ENCODE measurements around the gene RAB6B. TPM values are rescaled to one million over a fixed set of nuclear protein-coding genes. Genes with fewer than 3 reads are reported as not detected.

Gene RAB6B
- total and polyA plus RNA-seq, 2 of the 8 experiments (the other 6 are each of a cell fraction or from before 2014, with no cell fraction given) = 7.9 to 15.6 TPM

GRCh38 chr3:133894353-133895207 lies 1.1 kb downstream of the RAB6B start:
- DNase-seq (ENCODE audit: low read depth in 1 of 2, low spot score in 2 of 2) (peak in 1 of 2 experiments; percentile 74), FAIRE-seq (no peak)
- H4K5ac ChIP-seq (ENCODE audit: insufficient read length, low read depth, low read length) = no peak overlapping the region
- H3K4ac ChIP-seq (replicated peaks; ENCODE audit: insufficient read length, low read depth, low read length) = no peak overlapping the region
- no peaks in the 10 kb centered on the region for H4K20me1 ChIP-seq (replicated peaks in 1 of 2; ENCODE audit: control insufficient read depth in 1 of 2, insufficient read depth in 2 of 2, low read length in 2 of 2)
- POLR2A ChIA-PET (ENCODE audit: partially characterized antibody) = interaction anchor here (1.0 to 2.0 kb wide), 3 partner anchors 17 to 74 kb away, joined by 3 to 4 read pairs (median 3); no protein-coding TSS in a partner anchor
- peaks cover 3% of the 10 kb centered on the region; the same call in 1 of the 2 replicates for H3K79me1 ChIP-seq (ENCODE audit: low read depth, low read length)
- peak overlapping the region; percentile 60; the same call in 1 of the 2 replicates for H2AFZ ChIP-seq (ENCODE audit: low read length)
- peak overlapping the region; percentile 87 for H3K18ac ChIP-seq (ENCODE audit: extremely low read depth, low read length)
- H3K27ac ChIP-seq (ENCODE audit: low read depth, low read length) = no peak overlapping the region
- H3K79me2 ChIP-seq (ENCODE audit: control insufficient read depth in 1 of 2, insufficient read depth in 2 of 2, low read length in 2 of 2) = no peaks in the 10 kb centered on the region
- no peak overlapping the region for H2BK20ac ChIP-seq (ENCODE audit: low read length)
- H2BK120ac ChIP-seq (replicated peaks; ENCODE audit: low read depth, low read length) = no peak overlapping the region
- no peak overlapping the region for H4K8ac ChIP-seq (ENCODE audit: extremely low read depth, insufficient read depth, low read length)
- CTCF ChIA-PET (ENCODE audit: partially characterized antibody) = interaction anchor here (0.6 to 2.7 kb wide), 7 partner anchors 16 to 324 kb away, joined by 3 to 14 read pairs (median 4); no protein-coding TSS in a partner anchor
- H3K4me2 ChIP-seq (ENCODE audit: insufficient read depth in 1 of 2, low read depth in 2 of 2, low read length in 2 of 2) = peak overlapping the region; percentile 72 to 94
- H3K14ac ChIP-seq (ENCODE audit: insufficient read length) = no peak overlapping the region
- H2AK5ac ChIP-seq (ENCODE audit: low read depth, low read length) = no peak overlapping the region
- H3K23me2 ChIP-seq (ENCODE audit: low read depth, low read length) = peaks cover 18% of the 10 kb centered on the region
- H3K56ac ChIP-seq (replicated peaks; ENCODE audit: insufficient read length, low read depth, low read length) = peak overlapping the region; percentile 14
- peak overlapping the region; percentile 63 to 94 (median 79) for H3K4me3 ChIP-seq (ENCODE audit: extremely low read depth in 1 of 4, insufficient read depth in 2 of 4, low read depth in 3 of 4, low read length in 4 of 4)
- H2BK5ac ChIP-seq (ENCODE audit: low read depth, low read length) = no peak overlapping the region
- no peak overlapping the region for H3K23ac ChIP-seq (ENCODE audit: insufficient read length)
- no peak overlapping the region; the same call in 1 of the 2 replicates for H2BK15ac ChIP-seq (ENCODE audit: low read length)
- no peaks in the 10 kb centered on the region for H3K9me3 ChIP-seq (ENCODE audit: insufficient read depth in 2 of 2, low read depth in 1 of 2, low read length in 1 of 2)
- no peaks in the 10 kb centered on the region for H3K36me3 ChIP-seq (ENCODE audit: control insufficient read depth in 2 of 4, insufficient read depth in 4 of 4, low read length in 3 of 4)
- peak overlapping the region; percentile 44; the same call in 1 of the 2 replicates for H2BK12ac ChIP-seq (ENCODE audit: low read depth, low read length)
- peak overlapping the region; percentile 66 for H4K91ac ChIP-seq (replicated peaks; ENCODE audit: insufficient read length, low read length)
- H3K4me1 ChIP-seq (replicated peaks in 1 of 4; ENCODE audit: control insufficient read depth in 3 of 4, insufficient read depth in 4 of 4, low read length in 3 of 4) = peaks cover 0 to 15% (median 9%) of the 10 kb centered on the region in 4 experiments; a peak in 6 of 7 replicates
- no peak overlapping the region; a peak in 1 of 7 replicates for H3K9ac ChIP-seq (replicated peaks in 1 of 4; ENCODE audit: extremely low read depth in 1 of 4, low read depth in 3 of 4, low read length in 3 of 4)
- 2% methylated on average over 41 of the region's 52 CpGs; no CpG with 5 or more reads in 1 of the 2 experiments for WGBS, 2 experiments (ENCODE audit: extremely low coverage in 1 of 2, insufficient coverage in 1 of 2, insufficient read length in 1 of 2, insufficient replicate concordance in 2 of 2, low coverage in 1 of 2, low lambda C conversion rate in 2 of 2, missing lambda C conversion rate in 1 of 2)
- peaks cover 14 to 45% (median 34%) of the 10 kb centered on the region in 4 experiments for H3K27me3 ChIP-seq (replicated peaks in 1 of 4; ENCODE audit: control insufficient read depth in 3 of 4, extremely low read depth in 1 of 4, insufficient read depth in 3 of 4, low read length in 3 of 4)
- peak; percentile 55; the same call in 1 of the 2 replicates for TF ChIP-seq YY1 (IDR thresholded peaks at IDR 0.05; ENCODE audit: low read depth, low read length)
- no peak for TF ChIP-seq TCF12 (IDR thresholded peaks at IDR 0.05; ENCODE audit: low read depth, low read length)
- TF ChIP-seq ASH2L (IDR thresholded peaks at IDR 0.05; ENCODE audit: low read length) = peak; percentile 59
- TF ChIP-seq GTF2F1 (IDR thresholded peaks at IDR 0.05; ENCODE audit: borderline replicate concordance, low read depth, low read length) = no peak
- TF ChIP-seq KDM5A (IDR thresholded peaks at IDR 0.05; ENCODE audit: low read length) = no peak

All from H1 (cell line).